Ishikawa (cell line): ENCODE data around the gene CSNK1G3.

Experiments used
- CEBPB ChIP-seq: IDR thresholded peaks from 2 replicates; pipeline ENCODE4 v1.6.1; 2012
- EP300 ChIP-seq: IDR thresholded peaks from 2 replicates; pipeline ENCODE4 v1.6.1; 2012; ENCODE audit warnings: borderline replicate concordance
- RAD21 ChIP-seq: IDR thresholded peaks from 2 replicates; pipeline ENCODE4 v1.6.1; 2012; ENCODE audit warnings: low read depth
- TF ChIP-seq, protein P1 (sequence below): IDR thresholded peaks from 2 replicates; pipeline ENCODE4 v1.6.1; 2012
- TF ChIP-seq, protein P2 (sequence below): IDR thresholded peaks from 2 replicates; pipeline ENCODE4 v1.6.1; 2012; ENCODE audit warnings: low read depth, mild to moderate bottlenecking

DNA sequence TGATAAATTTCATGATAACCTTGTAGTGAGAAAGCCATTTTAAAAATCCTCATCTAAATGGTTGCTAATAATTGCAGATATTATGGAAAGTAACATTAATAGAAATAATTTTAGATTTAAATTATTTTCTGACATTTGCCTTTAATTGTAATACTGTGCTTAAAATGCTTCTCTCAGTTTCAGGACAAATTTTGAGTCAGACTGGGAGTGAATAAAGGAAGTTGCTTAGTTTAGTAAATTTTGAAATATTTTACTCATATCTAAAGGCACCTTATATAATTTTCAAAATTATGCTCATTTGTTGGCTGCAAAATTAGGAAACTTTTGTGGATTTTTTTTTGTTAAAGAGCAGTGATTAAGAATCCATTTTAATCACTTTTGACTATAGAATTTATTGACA lies 93.8 kb downstream of the CSNK1G3 start:
- TF ChIP-seq CEBPB (no peak), RAD21 (no peak), EP300 (no peak)
- TF ChIP-seq, protein P1, sequence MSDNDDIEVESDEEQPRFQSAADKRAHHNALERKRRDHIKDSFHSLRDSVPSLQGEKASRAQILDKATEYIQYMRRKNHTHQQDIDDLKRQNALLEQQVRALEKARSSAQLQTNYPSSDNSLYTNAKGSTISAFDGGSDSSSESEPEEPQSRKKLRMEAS = no peak
- TF ChIP-seq, protein P2, sequence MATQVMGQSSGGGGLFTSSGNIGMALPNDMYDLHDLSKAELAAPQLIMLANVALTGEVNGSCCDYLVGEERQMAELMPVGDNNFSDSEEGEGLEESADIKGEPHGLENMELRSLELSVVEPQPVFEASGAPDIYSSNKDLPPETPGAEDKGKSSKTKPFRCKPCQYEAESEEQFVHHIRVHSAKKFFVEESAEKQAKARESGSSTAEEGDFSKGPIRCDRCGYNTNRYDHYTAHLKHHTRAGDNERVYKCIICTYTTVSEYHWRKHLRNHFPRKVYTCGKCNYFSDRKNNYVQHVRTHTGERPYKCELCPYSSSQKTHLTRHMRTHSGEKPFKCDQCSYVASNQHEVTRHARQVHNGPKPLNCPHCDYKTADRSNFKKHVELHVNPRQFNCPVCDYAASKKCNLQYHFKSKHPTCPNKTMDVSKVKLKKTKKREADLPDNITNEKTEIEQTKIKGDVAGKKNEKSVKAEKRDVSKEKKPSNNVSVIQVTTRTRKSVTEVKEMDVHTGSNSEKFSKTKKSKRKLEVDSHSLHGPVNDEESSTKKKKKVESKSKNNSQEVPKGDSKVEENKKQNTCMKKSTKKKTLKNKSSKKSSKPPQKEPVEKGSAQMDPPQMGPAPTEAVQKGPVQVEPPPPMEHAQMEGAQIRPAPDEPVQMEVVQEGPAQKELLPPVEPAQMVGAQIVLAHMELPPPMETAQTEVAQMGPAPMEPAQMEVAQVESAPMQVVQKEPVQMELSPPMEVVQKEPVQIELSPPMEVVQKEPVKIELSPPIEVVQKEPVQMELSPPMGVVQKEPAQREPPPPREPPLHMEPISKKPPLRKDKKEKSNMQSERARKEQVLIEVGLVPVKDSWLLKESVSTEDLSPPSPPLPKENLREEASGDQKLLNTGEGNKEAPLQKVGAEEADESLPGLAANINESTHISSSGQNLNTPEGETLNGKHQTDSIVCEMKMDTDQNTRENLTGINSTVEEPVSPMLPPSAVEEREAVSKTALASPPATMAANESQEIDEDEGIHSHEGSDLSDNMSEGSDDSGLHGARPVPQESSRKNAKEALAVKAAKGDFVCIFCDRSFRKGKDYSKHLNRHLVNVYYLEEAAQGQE = no peak
